Upper lobe of left lung (tissue), 6 donors: ENCODE data around the gene FCSK. TPM values are rescaled to one million over a fixed set of nuclear protein-coding genes. Genes with fewer than 3 reads are reported as not detected.
A peak's percentile ranks its signal among the peaks of the same experiment; 100 is the strongest.

ENCODE experiments used
- ATAC-seq, 2 donors: fragments of 200-7000 bp; cut with Tn5 transposase; one replicate each; pipeline ENCODE4 v1.9.1; 2022; ENCODE audit warnings: mild to moderate bottlenecking in 2 of 2, moderate library complexity in 2 of 2; ENCODE audit not compliant: low FRiP score in 2 of 2
- DNase-seq, 2 donors: peaks; one replicate each; pipeline ENCODE4 v3.0.0-alpha.2; 2019 to 2020
- H3K27ac ChIP-seq, 4 donors: fragments of 200-600 bp; sonication (generic); one replicate each; pipeline ENCODE4 v1.5.1; 2016 to 2019
- H3K27me3 ChIP-seq, 4 donors: fragments of 200-600 bp; sonication (generic); one replicate each; pipeline ENCODE4 v1.5.1; 2017 to 2019
- H3K36me3 ChIP-seq, 4 donors: fragments of 200-600 bp; sonication (generic); one replicate each; pipeline ENCODE4 v1.5.1; 2016 to 2019
- H3K4me1 ChIP-seq, 4 donors: fragments of 200-600 bp; sonication (generic); one replicate each; pipeline ENCODE4 v1.5.1; 2018 to 2019
- H3K4me3 ChIP-seq, 4 donors: fragments of 200-600 bp; sonication (generic); one replicate each; pipeline ENCODE4 v1.5.1; 2017 to 2019; ENCODE audit warnings: mild to moderate bottlenecking in 2 of 4, moderate library complexity in 1 of 4
- H3K9me3 ChIP-seq, 4 donors: fragments of 200-600 bp; sonication (generic); one replicate each; pipeline ENCODE4 v1.5.1; 2018 to 2019
- CTCF ChIP-seq, 6 experiments: fragments of 450-650 bp in 4 of 6; fragments of 200-600 bp in 2 of 6; sonication (generic) in 2 of 6; IDR thresholded peaks; one replicate each; pipeline ENCODE4 v1.5.1; 2016 to 2019; ENCODE audit warnings: antibody characterized with exemption in 6 of 6
- EP300 ChIP-seq, 4 donors: sonication (generic); formaldehyde crosslinking; IDR thresholded peaks; one replicate each; pipeline ENCODE4 v1.5.1; 2017; ENCODE audit warnings: antibody characterized with exemption in 4 of 4, control low read depth in 2 of 4
- POLR2A ChIP-seq, 4 donors: fragments of 450-650 bp; IDR thresholded peaks; one replicate each; pipeline ENCODE4 v1.5.1; 2016 to 2017; ENCODE audit warnings: antibody characterized with exemption in 4 of 4, mild to moderate bottlenecking in 2 of 4
- POLR2AphosphoS5 ChIP-seq, 2 donors: sonication (generic); formaldehyde crosslinking; IDR thresholded peaks; one replicate each; pipeline ENCODE4 v1.5.1; 2017; ENCODE audit warnings: antibody characterized with exemption in 2 of 2
- WGBS, 2 donors: methylation state at CpG; one replicate each; pipeline ENCODE4 v1.1.5; 2017 to 2018; 5-methylcytosine and 5-hydroxymethylcytosine counted together
- total RNA-seq, 6 donors: library from RNA; depleted of rRNA in 4 of 6; stranded (reverse); fragments of >200 nt in 4 of 6; gene quantifications; one replicate each; pipeline versions ENCODE4 v1.1.0 to v1.2.1, GENCODE V29; 2016 to 2021
- donor health status: DM: no; HTN: no; CAD: no; lungs with moderate emphysema.
- donor health status: DM: no; HTN: yes; CAD: no; lungs with severe emphysema.

FCSK gene
- total RNA-seq, 6 donors from 2014 or later: 16.0 to 51.3 (median 24.5) TPM

DNA sequence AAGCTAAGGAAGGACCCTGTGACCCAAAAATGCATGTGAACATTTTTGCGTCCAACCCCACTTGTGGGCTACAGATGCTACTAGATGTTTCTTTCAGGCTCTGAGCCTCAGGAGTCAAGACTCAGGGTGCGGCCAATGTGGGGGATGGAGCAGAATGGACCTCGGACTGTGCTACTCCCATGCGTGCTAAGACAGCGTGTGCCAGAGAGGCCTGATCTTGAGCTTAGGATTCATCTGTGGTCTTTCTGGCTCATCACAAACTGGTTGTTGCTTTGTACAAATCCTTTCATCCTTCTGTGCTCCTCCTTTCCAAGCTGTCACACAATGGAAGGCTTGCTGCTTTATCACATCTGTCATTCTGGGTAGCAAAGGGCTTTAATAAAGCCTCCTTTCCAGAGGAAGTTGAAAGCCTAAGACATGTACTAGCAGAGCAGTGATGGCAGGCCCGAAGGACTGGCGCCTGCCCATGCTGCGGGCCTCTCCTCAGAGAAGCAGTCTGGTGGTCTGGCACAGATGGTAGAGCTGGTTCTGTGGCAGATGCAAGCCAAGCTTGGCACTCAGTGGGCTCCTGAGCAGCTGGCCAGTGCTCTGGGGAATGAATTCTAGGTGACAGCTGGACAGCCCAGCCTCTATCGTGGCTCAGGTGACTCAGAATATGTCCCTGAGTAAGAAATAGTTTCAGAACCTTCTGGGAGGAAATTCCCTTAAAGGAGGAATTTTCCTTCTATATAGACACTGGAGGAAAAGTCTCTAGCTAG lies 41.2 kb downstream of the FCSK start:
- peak in 1 of 2 donors; percentile 13 for ATAC-seq
- Histone ChIP-seq H3K36me3 (peaks cover 15 to 88% (median 59%) of the 10 kb centered on the region in 4 donors), H3K27me3 (no peaks in the 10 kb centered on the region), H3K9me3 (no peaks in the 10 kb centered on the region), H3K27ac (no peak overlapping the region), H3K4me1 (no peaks in the 10 kb centered on the region), H3K4me3 (no peak overlapping the region)
- TF ChIP-seq POLR2AphosphoS5 (IDR thresholded peaks at IDR 0.05) (no peak), EP300 (IDR thresholded peaks at IDR 0.05) (no peak), CTCF (IDR thresholded peaks at IDR 0.05) (no peak), POLR2A (IDR thresholded peaks at IDR 0.05) (no peak)
- DNase-seq: no peak
- WGBS, 2 donors: 91 to 96% methylated on average over 5 to 9 of the region's 9 CpGs

DNA sequence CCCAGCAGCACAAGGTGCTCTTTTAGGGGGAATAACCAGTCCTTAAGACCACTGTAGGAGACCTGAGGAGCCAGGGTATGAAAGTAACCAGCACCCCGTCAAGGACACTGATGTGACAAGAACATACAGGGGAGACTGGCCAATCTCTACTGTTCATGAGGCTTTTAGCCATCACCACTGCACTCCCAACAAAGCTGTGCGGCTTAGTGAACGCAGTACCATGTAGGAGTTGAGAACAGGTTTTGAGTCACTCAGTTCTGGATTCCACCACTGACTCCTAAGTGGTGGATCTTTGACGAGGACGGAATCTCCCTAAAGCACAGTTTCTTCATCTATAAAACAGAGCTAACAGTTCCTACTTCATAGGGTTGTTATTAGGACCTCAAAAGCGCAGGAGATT lies 42.1 kb downstream of the FCSK start:
- no peak for ATAC-seq
- no peaks in the 10 kb centered on the region for H3K27me3 ChIP-seq
- no peak for DNase-seq
- H3K36me3 ChIP-seq: peaks cover 15 to 92% (median 61%) of the 10 kb centered on the region in 4 donors
- H3K4me1 ChIP-seq: no peaks in the 10 kb centered on the region
- no peak overlapping the region for H3K27ac ChIP-seq
- TF ChIP-seq POLR2AphosphoS5 (IDR thresholded peaks at IDR 0.05) (no peak), EP300 (IDR thresholded peaks at IDR 0.05) (no peak), CTCF (IDR thresholded peaks at IDR 0.05) (no peak), POLR2A (IDR thresholded peaks at IDR 0.05) (no peak)
- H3K4me3 ChIP-seq: no peak overlapping the region
- WGBS, 2 donors: 87 to 97% methylated on average over 6 of the region's 6 CpGs
- H3K9me3 ChIP-seq: no peaks in the 10 kb centered on the region

GRCh38 chr16:70508752-70509151 lies 54.4 kb downstream of the FCSK start:
- H3K4me3 ChIP-seq: no peak overlapping the region
- ATAC-seq (no peak), DNase-seq (no peak)
- H3K36me3 ChIP-seq: peaks cover 37 to 87% (median 64%) of the 10 kb centered on the region in 4 donors
- 36 to 50% methylated on average over 5 of the region's 5 CpGs for WGBS, 2 donors
- no peaks in the 10 kb centered on the region for H3K27me3 ChIP-seq
- TF ChIP-seq EP300 (IDR thresholded peaks at IDR 0.05): no peak
- no peak for TF ChIP-seq POLR2A (IDR thresholded peaks at IDR 0.05)
- no peak for TF ChIP-seq POLR2AphosphoS5 (IDR thresholded peaks at IDR 0.05)
- no peak for TF ChIP-seq CTCF (IDR thresholded peaks at IDR 0.05)
- no peaks in the 10 kb centered on the region for H3K9me3 ChIP-seq
- H3K27ac ChIP-seq: peak overlapping the region in 1 of 4 donors; percentile 2
- no peaks in the 10 kb centered on the region for H3K4me1 ChIP-seq

GRCh38 chr16:70510216-70510615 lies 55.8 kb downstream of the FCSK start:
- Histone ChIP-seq H3K9me3 (no peaks in the 10 kb centered on the region), H3K27ac (no peak overlapping the region), H3K36me3 (peaks cover 40 to 97% (median 74%) of the 10 kb centered on the region in 4 donors), H3K4me1 (no peaks in the 10 kb centered on the region), H3K27me3 (no peaks in the 10 kb centered on the region), H3K4me3 (no peak overlapping the region)
- ATAC-seq: no peak
- WGBS, 2 donors: 92 to 97% methylated on average over 3 of the region's 3 CpGs
- no peak for DNase-seq
- TF ChIP-seq POLR2AphosphoS5 (IDR thresholded peaks at IDR 0.05) (no peak), POLR2A (IDR thresholded peaks at IDR 0.05) (no peak), CTCF (IDR thresholded peaks at IDR 0.05) (no peak), EP300 (IDR thresholded peaks at IDR 0.05) (no peak)

GRCh38 chr16:70511833-70512232 lies 57.4 kb downstream of the FCSK start:
- 100% methylated on average over 1 of the region's 1 CpG for WGBS, 2 donors
- H3K9me3 ChIP-seq: no peaks in the 10 kb centered on the region

More at GRCh38 chr16:70511833-70512232, 57.4 kb downstream of the FCSK start:
- Histone ChIP-seq H3K4me1 (no peaks in the 10 kb centered on the region), H3K27ac (no peak overlapping the region), H3K4me3 (no peak overlapping the region), H3K36me3 (peaks cover 45 to 100% (median 85%) of the 10 kb centered on the region in 4 donors), H3K27me3 (no peaks in the 10 kb centered on the region)
- TF ChIP-seq CTCF (IDR thresholded peaks at IDR 0.05) (no peak), POLR2AphosphoS5 (IDR thresholded peaks at IDR 0.05) (no peak), POLR2A (IDR thresholded peaks at IDR 0.05) (no peak), EP300 (IDR thresholded peaks at IDR 0.05) (no peak)
- DNase-seq: no peak
- no peak for ATAC-seq
